HG02885 (cell line): ENCODE data around the gene MYL7.

Experiments used
- ATAC-seq: cut with Tn5 transposase; IDR thresholded peaks from one replicate; pipeline ENCODE4 v1.9.1; 2021; ENCODE audit warnings: mild to moderate bottlenecking; ENCODE audit not compliant: unreplicated experiment, poor library complexity

MYL7 gene

DNA sequence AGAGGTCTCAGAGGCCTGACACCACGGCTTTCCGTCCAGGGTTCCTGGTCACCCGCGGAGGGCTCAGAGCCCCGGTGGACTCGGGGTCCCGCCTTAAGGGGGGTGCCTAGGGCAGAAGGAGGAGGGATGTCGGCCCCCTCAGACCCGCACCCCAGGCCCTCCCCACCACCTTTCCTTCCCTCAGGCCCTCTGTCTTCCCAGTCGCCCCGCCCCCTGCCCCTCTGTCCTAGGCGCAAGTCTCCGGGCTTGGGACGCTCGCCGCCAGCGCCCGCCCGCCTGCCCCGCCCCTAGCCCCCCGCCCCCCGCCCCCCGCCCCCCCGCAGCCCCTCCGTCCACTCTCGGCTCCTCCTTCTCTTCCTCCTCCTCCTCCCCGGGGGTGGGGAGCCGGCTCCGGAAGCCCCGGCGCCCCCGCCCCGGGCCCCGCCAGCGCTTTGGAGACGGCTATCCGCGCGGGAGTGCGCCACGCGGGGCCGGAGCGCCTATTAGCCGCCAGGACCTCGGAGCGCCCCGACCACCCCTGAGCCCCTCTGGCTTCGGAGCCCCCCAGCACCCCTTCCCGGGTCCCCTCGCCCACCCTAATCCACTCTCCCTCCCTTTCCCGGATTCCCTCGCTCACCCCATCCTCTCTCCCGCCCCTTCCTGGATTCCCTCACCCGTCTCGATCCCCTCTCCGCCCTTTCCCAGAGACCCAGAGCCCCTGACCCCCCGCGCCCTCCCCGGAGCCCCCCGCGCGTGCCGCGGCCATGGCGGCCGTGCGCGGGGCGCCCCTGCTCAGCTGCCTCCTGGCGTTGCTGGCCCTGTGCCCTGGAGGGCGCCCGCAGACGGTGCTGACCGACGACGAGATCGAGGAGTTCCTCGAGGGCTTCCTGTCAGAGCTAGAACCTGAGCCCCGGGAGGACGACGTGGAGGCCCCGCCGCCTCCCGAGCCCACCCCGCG lies 36.9 kb downstream of the MYL7 start, which contains the start of gene AEBP1:
AEBP1 (plus strand) TSS at position 423 of the 937 bp plus-strand sequence; CDS start at position 744, 321 bp downstream.
- no peak for ATAC-seq

DNA sequence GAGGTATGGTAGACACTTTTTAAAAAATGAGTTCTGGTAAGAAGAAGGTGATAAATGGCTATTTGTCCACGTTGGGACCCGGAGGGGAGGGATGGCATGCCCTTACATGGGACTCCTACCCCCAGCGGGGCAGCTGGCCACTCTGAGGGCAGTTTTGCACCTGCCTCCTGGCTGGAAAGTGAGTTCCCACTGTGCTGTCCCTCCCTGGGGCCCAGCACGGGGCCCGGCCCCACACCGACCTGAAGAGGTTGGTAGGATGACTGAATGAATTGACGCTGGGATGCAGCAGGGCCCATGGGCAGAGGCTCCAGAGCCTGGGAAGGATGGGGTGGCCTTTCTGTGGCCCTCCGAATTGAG lies 37.6 kb downstream of the MYL7 start:
- ATAC-seq: no peak

DNA sequence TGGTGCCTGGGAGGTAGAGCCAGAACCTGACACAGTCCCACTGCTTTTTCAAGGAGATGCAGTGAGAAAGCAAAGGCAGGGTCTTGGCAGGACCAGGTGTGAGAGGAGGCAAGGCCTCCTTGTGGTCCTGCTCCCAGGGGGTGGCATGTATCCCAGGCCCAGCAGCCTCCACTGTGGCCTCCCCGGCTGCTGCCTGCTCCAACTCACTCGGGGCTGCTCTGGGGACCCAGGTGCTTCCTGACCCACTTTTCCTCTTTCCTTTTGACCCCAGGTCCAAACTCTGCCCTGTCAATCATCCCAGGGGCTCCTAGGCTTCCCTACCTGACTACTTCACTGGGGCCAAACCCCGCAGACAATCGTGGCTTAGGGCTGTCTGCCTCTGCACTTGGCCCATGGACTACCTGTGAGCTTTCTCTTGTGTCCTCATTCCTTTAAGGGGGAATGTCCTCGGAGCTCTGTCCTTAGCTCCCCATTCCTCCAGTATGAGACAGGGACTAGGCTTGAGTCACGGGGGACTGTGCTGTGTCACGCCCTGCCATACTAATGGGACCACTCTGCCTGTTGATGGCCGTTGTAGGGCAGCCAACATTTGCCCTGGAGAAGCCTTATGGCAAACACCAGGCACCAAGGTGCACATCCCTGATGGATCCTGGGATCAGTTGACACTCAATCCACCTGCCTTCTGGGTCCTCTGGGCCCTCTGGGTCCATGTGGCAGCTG lies 38.1 kb downstream of the MYL7 start:
- no peak for ATAC-seq

GRCh38 chr7:44101966-44102845 lies 38.9 kb downstream of the MYL7 start:
- ATAC-seq: no peak

- ATAC-seq: no peak
Observed at GRCh38 chr7:44101303-44101965, 39.7 kb downstream of the MYL7 start.

DNA sequence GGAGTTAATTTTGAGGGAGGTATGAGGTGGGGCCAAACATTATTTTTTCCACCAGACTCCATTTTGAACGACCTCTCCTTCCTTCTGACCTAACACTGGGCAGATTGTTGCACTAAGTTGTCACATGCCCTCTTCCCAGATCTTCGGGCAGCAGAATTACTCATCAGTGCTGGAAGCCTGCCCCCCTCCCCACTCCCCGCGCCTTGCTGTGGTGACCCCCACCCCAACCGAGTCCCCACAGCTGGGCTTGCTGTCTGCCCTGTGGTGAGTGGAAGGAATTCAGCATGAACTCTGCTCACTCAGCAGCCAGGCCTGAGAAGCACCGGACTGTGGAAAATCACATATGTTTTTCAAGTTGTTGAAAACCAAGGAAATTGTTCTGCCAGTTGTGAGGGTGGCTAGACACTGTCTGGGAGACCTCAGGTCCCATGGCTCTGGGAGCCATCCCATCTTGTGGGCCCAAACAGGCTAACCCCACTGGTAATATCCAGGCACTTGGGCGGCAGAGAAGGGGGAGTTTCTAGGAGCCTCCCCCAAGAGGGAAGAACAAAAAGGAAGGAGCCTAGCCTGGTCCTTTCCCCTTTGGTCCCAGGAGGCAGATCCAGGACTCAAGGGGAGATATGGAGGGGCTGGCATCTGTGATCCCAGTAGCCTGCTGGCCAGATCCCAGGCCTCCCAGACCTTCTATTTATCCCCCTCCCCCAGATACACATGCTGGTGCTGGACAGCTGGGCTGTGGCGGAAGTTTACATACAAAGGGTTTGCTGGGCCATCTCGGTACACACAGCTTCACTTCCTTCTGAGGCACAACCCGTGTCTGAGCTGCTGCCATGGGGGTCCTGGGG lies 40.5 kb downstream of the MYL7 start:
- ATAC-seq: no peak

DNA sequence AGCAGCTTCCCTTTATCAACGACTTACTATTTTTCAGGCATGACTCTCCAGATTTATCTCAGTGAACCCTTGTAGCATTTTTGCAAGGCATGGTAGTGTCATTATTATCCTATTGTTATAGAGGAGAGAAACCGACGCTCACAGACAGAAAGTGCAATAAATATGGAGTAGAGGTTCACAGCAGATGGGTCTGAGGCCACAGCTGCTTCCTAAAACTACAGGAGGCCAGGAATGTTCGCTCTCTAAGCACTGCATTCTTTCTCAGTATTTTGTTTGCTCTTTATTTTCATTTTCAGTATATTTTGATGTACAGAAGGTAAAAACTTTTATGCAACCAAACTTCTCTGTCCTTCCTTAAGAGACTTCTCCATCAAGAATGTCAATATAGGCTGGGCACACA lies 41.5 kb downstream of the MYL7 start:
- no peak for ATAC-seq

- ATAC-seq: no peak
Observed at GRCh38 chr7:44098092-44099068, 42.8 kb downstream of the MYL7 start.

- peak; percentile 72 for ATAC-seq
Observed at GRCh38 chr7:44097064-44097932, 43.8 kb downstream of the MYL7 start.

DNA sequence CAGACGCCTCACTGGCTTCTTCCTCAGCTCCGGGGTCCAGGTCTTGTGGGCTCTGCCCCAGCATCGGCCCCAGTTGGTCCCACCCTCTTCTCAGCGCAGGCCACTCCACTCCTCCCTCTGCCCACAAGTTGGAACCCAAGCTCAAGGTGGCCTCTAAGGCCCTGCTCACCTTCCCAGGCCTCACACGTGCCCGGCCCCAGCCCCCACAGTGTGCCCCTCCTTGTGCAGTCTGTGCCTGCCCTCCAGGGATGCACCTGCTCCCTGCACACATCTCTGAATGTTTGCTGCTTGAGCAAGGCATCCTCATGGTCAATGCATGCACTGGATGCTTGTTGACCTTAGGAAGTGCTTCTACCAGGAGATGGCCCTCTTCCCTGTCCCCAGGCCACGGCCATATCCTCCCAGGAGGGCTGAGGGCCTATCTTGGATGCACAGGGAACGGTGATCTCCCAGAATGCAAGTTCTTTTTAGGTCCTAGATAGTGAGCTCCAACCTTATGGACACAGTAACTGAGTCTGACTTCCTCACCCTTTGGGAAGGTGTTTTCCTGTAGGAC lies 44.7 kb downstream of the MYL7 start:
- ATAC-seq: no peak

DNA sequence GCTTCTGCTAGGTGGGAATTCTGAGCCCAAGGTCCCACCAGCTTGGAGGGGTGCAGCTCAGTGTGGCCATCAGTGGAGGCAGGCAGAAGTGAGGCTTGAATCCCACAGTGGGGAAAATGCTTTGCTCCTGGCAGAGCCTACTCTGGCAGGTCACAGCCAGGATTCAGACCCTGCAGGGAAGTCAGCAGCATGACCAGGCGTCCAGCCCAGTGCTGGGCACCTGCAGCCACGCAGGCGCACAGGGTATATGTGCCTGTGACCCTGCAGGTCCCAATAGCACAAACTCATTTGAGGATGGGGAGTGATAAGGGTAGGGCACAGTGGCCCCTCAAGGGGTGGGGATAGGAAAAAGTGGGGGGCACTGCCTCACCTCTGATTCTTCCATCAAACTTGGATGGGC lies 45.4 kb downstream of the MYL7 start:
- no peak for ATAC-seq

- ATAC-seq: no peak
Observed at GRCh38 chr7:44094883-44095592, 46.1 kb downstream of the MYL7 start.

GRCh38 chr7:44094365-44094764 lies 46.8 kb downstream of the MYL7 start:
- no peak for ATAC-seq

GRCh38 chr7:44093102-44093641 lies 48.0 kb downstream of the MYL7 start:
- ATAC-seq: no peak
